Fibroblast of lung (primary cell): ENCODE results near the gene RHD. TPM values are rescaled to one million over a fixed set of nuclear protein-coding genes. Genes with fewer than 3 reads are reported as not detected.

Experiments used
- DNase-seq, 2 donors: peaks; one replicate each; pipeline versions ENCODE4 v3.0.0 to v3.0.0-alpha.2; 2010; ENCODE audit warnings: low read depth in 2 of 2
- H2AFZ ChIP-seq: 2 replicates; pipeline ENCODE4 v1.5.1; 2012; ENCODE audit warnings: low read length, control low read depth, inconsistent platforms
- H3K27ac ChIP-seq: 2 replicates; pipeline ENCODE4 v1.5.1; 2011; ENCODE audit warnings: low read length, control low read depth; ENCODE audit not compliant: insufficient read depth
- H3K27me3 ChIP-seq: 2 replicates; pipeline ENCODE4 v1.5.1; 2011; ENCODE audit warnings: mild to moderate bottlenecking, low read length; ENCODE audit not compliant: control insufficient read depth, insufficient read depth
- H3K36me3 ChIP-seq: 2 replicates; pipeline ENCODE4 v1.5.1; 2011; ENCODE audit warnings: low read length; ENCODE audit not compliant: control insufficient read depth, insufficient read depth
- H3K4me1 ChIP-seq: 2 replicates; pipeline ENCODE4 v1.5.1; 2011; ENCODE audit warnings: low read length; ENCODE audit not compliant: control insufficient read depth, insufficient read depth; ENCODE audit errors: extremely low read depth
- H3K4me2 ChIP-seq: 2 replicates; pipeline ENCODE4 v1.5.1; 2011; ENCODE audit warnings: low read length, control low read depth; ENCODE audit not compliant: insufficient read depth; ENCODE audit errors: extremely low read depth
- H3K4me3 ChIP-seq, 4 experiments: fragments of 200-600 bp in 1 of 4; sonication (generic) in 1 of 4; replicated peaks in 1 of 4; 2 replicates each; pipeline ENCODE4 v1.5.1; 2011 to 2016; ENCODE audit warnings: low read length in 4 of 4, low read depth in 3 of 4, mild to moderate bottlenecking in 3 of 4, control low read depth in 2 of 4, inconsistent platforms in 1 of 4, mixed read lengths in 1 of 4; ENCODE audit not compliant: insufficient read depth in 1 of 4; ENCODE audit errors: control extremely low read depth in 1 of 4
- H3K79me2 ChIP-seq: 2 replicates; pipeline ENCODE4 v1.5.1; 2012; ENCODE audit warnings: mild to moderate bottlenecking, low read length, inconsistent platforms; ENCODE audit not compliant: control insufficient read depth, insufficient read depth
- H3K9ac ChIP-seq: 2 replicates; pipeline ENCODE4 v1.5.1; 2011; ENCODE audit warnings: mild to moderate bottlenecking, low read length, control low read depth; ENCODE audit not compliant: insufficient read depth
- H3K9me3 ChIP-seq: 2 replicates; pipeline ENCODE4 v1.5.1; 2012; ENCODE audit warnings: low read depth, low read length; ENCODE audit not compliant: control insufficient read depth, insufficient read depth
- H4K20me1 ChIP-seq: 2 replicates; pipeline ENCODE4 v1.5.1; 2011; ENCODE audit warnings: low read length; ENCODE audit not compliant: control insufficient read depth, insufficient read depth; ENCODE audit errors: extremely low read depth
- CTCF ChIP-seq, 2 donors: IDR thresholded peaks in 1 of 2; conservative IDR thresholded peaks in 1 of 2; 1 replicate in 1 of 2; 2 replicates in 1 of 2; pipeline ENCODE4 v1.5.1; 2011 to 2012; ENCODE audit warnings: low read length in 2 of 2, control low read depth in 1 of 2, inconsistent platforms in 1 of 2, low read depth in 1 of 2, mild to moderate bottlenecking in 1 of 2
- EZH2 ChIP-seq: IDR thresholded peaks from 2 replicates; pipeline ENCODE4 v1.5.1; 2012; ENCODE audit warnings: low read length, control low read depth, mild to moderate bottlenecking; ENCODE audit errors: missing control alignments
- polyA plus RNA-seq, 2 donors: library from polyadenylated mRNA; depleted of rRNA in 1 of 2; stranded (reverse) in 1 of 2; unstranded in 1 of 2; fragments of >200 nt; gene quantifications; 2 replicates each; pipeline ENCODE4 v1.2.1, GENCODE V29; 2011 to 2012; ENCODE audit warnings: missing spikeins in 1 of 2
- total RNA-seq: library from RNA; depleted of rRNA; stranded (reverse); fragments of >200 nt; gene quantifications from 2 replicates; pipeline ENCODE4 v1.2.1, GENCODE V29; 2014

RHD gene
- total and polyA plus RNA-seq, 2 donors (not counting 1 experiment from before 2014, with no cell fraction given): not detected

- Histone ChIP-seq H3K9ac (no peak overlapping the region), H3K4me2 (peak overlapping the region; percentile 19), H3K27ac (no peak overlapping the region)
Observed at GRCh38 chr1:25343872-25344271, 71.6 kb downstream of the RHD start.

GRCh38 chr1:25347556-25347955 lies 75.2 kb downstream of the RHD start:
- no peaks in the 10 kb centered on the region for H3K9me3 ChIP-seq
- H2AFZ ChIP-seq: no peak overlapping the region
- H3K36me3 ChIP-seq: no peaks in the 10 kb centered on the region
- H3K79me2 ChIP-seq: peaks cover 9% of the 10 kb centered on the region
- H3K9ac ChIP-seq: no peak overlapping the region
- H4K20me1 ChIP-seq: no peaks in the 10 kb centered on the region
- no peaks in the 10 kb centered on the region for H3K27me3 ChIP-seq
- TF ChIP-seq EZH2 (no peak), CTCF (conservative IDR thresholded peaks at IDR 0.05 in 1 of 2, IDR thresholded peaks at IDR 0.05 in 1 of 2; ENCODE audit: low read depth in 1 of 2, low read length in 2 of 2) (no peak)
- H3K4me2 ChIP-seq: no peak overlapping the region
- DNase-seq: peak in 1 of 2 donors; percentile 29
- H3K27ac ChIP-seq: no peak overlapping the region
- H3K4me1 ChIP-seq: peaks cover 5% of the 10 kb centered on the region
- no peak overlapping the region for H3K4me3 ChIP-seq

More at GRCh38 chr1:25343872-25344271, 71.6 kb downstream of the RHD start:
- TF ChIP-seq EZH2: no peak
- no peaks in the 10 kb centered on the region for H3K36me3 ChIP-seq
- no peaks in the 10 kb centered on the region for H3K27me3 ChIP-seq
- peak; percentile 85 to 93 for DNase-seq
- no peaks in the 10 kb centered on the region for H3K9me3 ChIP-seq
- peaks cover 5% of the 10 kb centered on the region for H3K4me1 ChIP-seq
- H3K4me3 ChIP-seq: no peak overlapping the region
- H3K79me2 ChIP-seq: peaks cover 45% of the 10 kb centered on the region
- no peak overlapping the region for H2AFZ ChIP-seq
- H4K20me1 ChIP-seq: no peaks in the 10 kb centered on the region

- Histone ChIP-seq H3K36me3 (no peaks in the 10 kb centered on the region), H3K27ac (no peak overlapping the region), H3K9ac (no peak overlapping the region)
Observed at GRCh38 chr1:25349606-25350005, 77.3 kb downstream of the RHD start.

More at GRCh38 chr1:25349606-25350005, 77.3 kb downstream of the RHD start:
- no peak for DNase-seq
- H2AFZ ChIP-seq: no peak overlapping the region
- no peak for TF ChIP-seq EZH2
- no peak for TF ChIP-seq CTCF (conservative IDR thresholded peaks at IDR 0.05 in 1 of 2, IDR thresholded peaks at IDR 0.05 in 1 of 2; ENCODE audit: low read depth in 1 of 2, low read length in 2 of 2)
- no peaks in the 10 kb centered on the region for H3K9me3 ChIP-seq
- peaks cover 2% of the 10 kb centered on the region for H3K79me2 ChIP-seq
- no peaks in the 10 kb centered on the region for H3K4me1 ChIP-seq
- H4K20me1 ChIP-seq: no peaks in the 10 kb centered on the region
- H3K4me3 ChIP-seq: no peak overlapping the region
- H3K27me3 ChIP-seq: no peaks in the 10 kb centered on the region
- H3K4me2 ChIP-seq: no peak overlapping the region
